Measurements from ENCODE around the gene TRUB2. TPM values are rescaled to one million over a fixed set of nuclear protein-coding genes. Genes with fewer than 3 reads are reported as not detected.

The TRUB2 gene
- total and polyA plus RNA-seq, 2 donors (not counting 1 experiment from before 2014, with no cell fraction given) = 7.6 to 21.5 TPM

DNA sequence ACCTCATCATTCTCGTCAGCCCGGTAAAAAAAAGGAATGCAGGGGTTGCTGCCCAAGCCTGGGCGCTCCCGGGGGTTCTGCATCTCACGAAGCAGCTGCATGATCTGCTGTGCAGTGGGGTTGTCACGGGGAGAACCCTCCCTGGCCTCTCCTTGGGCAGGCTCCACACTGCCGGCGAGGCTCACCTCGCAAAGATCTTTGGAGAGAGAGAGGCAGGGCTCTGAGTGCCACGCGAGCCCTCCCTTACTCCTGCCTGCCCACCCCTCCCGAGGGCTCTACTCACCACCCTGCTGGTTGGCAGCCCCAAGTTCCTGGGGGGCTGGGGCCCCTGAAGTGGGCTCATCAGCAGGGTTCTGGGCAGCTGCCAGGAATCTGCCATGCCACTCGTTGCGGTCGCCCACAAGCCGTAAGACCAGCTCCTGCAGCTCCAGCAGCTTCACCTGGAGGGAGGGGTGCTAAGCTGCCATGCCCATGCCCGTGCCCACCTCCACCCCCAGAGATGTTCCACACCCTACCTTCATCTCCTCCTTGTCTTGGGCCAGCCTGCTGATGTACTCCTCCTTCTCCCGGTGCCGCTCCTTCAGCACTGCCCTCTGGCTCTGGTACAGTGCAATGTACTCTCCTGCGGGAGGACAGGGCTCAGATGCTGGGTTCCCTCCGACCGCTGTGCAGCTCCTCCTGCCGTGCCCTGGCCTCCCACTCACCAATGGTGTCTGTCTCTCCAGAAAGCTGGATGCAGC is 65.0 kb downstream of the TRUB2 start:
- Histone ChIP-seq H3K27me3 (replicated peaks in 1 of 4; ENCODE audit: control extremely low read depth in 1 of 4, control insufficient read depth in 3 of 4, insufficient read depth in 4 of 4, low read length in 3 of 4) (peaks cover 0 to 4% (median 0%) of the 10 kb centered on the region in 4 experiments), H2AFZ (ENCODE audit: insufficient read depth, low read depth, low read length, poor library complexity, severe bottlenecking) (no peak overlapping the region), H3K4me2 (replicated peaks; ENCODE audit: low read depth, low read length, poor library complexity, severe bottlenecking) (no peak overlapping the region), H3K9me3 (ENCODE audit: control extremely low read depth in 1 of 3, control insufficient read depth in 2 of 3, insufficient read depth in 1 of 3, low read length in 2 of 3) (no peaks in the 10 kb centered on the region), H3K79me2 (ENCODE audit: control insufficient read depth, insufficient read depth, low read length) (no peaks in the 10 kb centered on the region), H3K4me3 (ENCODE audit: control extremely low read depth in 1 of 5, extremely low read depth in 1 of 5, insufficient read depth in 1 of 5, low read depth in 2 of 5, low read length in 4 of 5) (no peak overlapping the region), H3K36me3 (replicated peaks in 1 of 2; ENCODE audit: control extremely low read depth in 1 of 2, control insufficient read depth in 1 of 2, extremely low read depth in 1 of 2, insufficient read depth in 2 of 2, low read length in 1 of 2) (peaks cover 3 to 30% of the 10 kb centered on the region in 2 experiments), H3K27ac (ENCODE audit: low read length in 2 of 2) (no peak overlapping the region), H3K4me1 (ENCODE audit: control insufficient read depth in 2 of 2, insufficient read depth in 2 of 2, low read length in 2 of 2) (peaks cover 0 to 10% of the 10 kb centered on the region in 2 donors), H4K20me1 (ENCODE audit: control insufficient read depth, insufficient read depth, low read length, poor library complexity, severe bottlenecking) (no peaks in the 10 kb centered on the region), H3K9ac (ENCODE audit: low read length) (no peak overlapping the region)
- DNase-seq (no peak), ATAC-seq (ENCODE audit: low read depth) (no peak)
- Mint-ChIP-seq H3K4me3 (no peak overlapping the region), H3K4me1 (peaks cover 13% of the 10 kb centered on the region), H3K9me3 (ENCODE audit: insufficient read depth) (no peaks in the 10 kb centered on the region), H3K27ac (no peak overlapping the region), H3K27me3 (peaks cover 9% of the 10 kb centered on the region)
- 92% methylated on average over 23 of the region's 23 CpGs for WGBS (ENCODE audit: insufficient coverage)
- ChIA-PET CTCF (no interaction called here), POLR2A (interaction anchor here (0.7 kb wide), 1 partner anchor 354 kb away, joined by 3 read pairs; no protein-coding TSS in a partner anchor)
- TF ChIP-seq EZH2 (IDR thresholded peaks at IDR 0.05; ENCODE audit: borderline replicate concordance, insufficient read depth, low read depth, low read length, poor library complexity, severe bottlenecking) = no peak
- TF ChIP-seq, protein P1, sequence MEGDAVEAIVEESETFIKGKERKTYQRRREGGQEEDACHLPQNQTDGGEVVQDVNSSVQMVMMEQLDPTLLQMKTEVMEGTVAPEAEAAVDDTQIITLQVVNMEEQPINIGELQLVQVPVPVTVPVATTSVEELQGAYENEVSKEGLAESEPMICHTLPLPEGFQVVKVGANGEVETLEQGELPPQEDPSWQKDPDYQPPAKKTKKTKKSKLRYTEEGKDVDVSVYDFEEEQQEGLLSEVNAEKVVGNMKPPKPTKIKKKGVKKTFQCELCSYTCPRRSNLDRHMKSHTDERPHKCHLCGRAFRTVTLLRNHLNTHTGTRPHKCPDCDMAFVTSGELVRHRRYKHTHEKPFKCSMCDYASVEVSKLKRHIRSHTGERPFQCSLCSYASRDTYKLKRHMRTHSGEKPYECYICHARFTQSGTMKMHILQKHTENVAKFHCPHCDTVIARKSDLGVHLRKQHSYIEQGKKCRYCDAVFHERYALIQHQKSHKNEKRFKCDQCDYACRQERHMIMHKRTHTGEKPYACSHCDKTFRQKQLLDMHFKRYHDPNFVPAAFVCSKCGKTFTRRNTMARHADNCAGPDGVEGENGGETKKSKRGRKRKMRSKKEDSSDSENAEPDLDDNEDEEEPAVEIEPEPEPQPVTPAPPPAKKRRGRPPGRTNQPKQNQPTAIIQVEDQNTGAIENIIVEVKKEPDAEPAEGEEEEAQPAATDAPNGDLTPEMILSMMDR (IDR thresholded peaks at IDR 0.05) = no peak
- intact Hi-C loops (cut with micrococcal nuclease) = no loop called here

Other genes starting within 250 kb of the TRUB2 start
- gene PTGES2, start 194.7 kb downstream of the TRUB2 start, total RNA-seq = 68.0 and 77.8 TPM in 2 replicates
- gene PTGES2, start 194.7 kb downstream of the TRUB2 start, polyA plus RNA-seq = 103 and 113 TPM in 2 replicates
- gene LCN2, start 173.0 kb downstream of the TRUB2 start, total RNA-seq = not detected in 2 replicates
- gene LCN2, start 173.0 kb downstream of the TRUB2 start, polyA plus RNA-seq = not detected in 2 replicates
- gene BBLN, start 162.2 kb downstream of the TRUB2 start, total RNA-seq = 38.2 and 44.3 TPM in 2 replicates
- 101 and 148 TPM in 2 replicates for gene BBLN, start 162.2 kb downstream of the TRUB2 start, polyA plus RNA-seq
- gene CIZ1, start 130.9 kb downstream of the TRUB2 start, total RNA-seq = 160 and 169 TPM in 2 replicates
- gene CIZ1, start 130.9 kb downstream of the TRUB2 start, polyA plus RNA-seq = 77.5 and 79.9 TPM in 2 replicates
- gene DNM1, start 119.1 kb downstream of the TRUB2 start, total RNA-seq = 1.3 and 1.9 TPM in 2 replicates
- gene DNM1, start 119.1 kb downstream of the TRUB2 start, polyA plus RNA-seq = 0.63 and 1.2 TPM in 2 replicates
- gene GOLGA2, start 46.4 kb downstream of the TRUB2 start, total RNA-seq = 76.3 and 87.3 TPM in 2 replicates
- gene GOLGA2, start 46.4 kb downstream of the TRUB2 start, polyA plus RNA-seq = 23.2 and 43.6 TPM in 2 replicates
- 8.6 and 13.3 TPM in 2 replicates for gene SWI5, start 46.2 kb downstream of the TRUB2 start, total RNA-seq
- gene SWI5, start 46.2 kb downstream of the TRUB2 start, polyA plus RNA-seq = 16.1 and 23.3 TPM in 2 replicates
- gene COQ4, start 392 bp upstream of the TRUB2 start, total RNA-seq = 54.9 and 57.3 TPM in 2 replicates
- gene COQ4, start 392 bp upstream of the TRUB2 start, polyA plus RNA-seq = 55.3 and 62.8 TPM in 2 replicates
- gene SLC27A4, start 18.1 kb upstream of the TRUB2 start, total RNA-seq = 12.0 and 12.9 TPM in 2 replicates
- gene SLC27A4, start 18.1 kb upstream of the TRUB2 start, polyA plus RNA-seq = 6.9 and 10.0 TPM in 2 replicates
- 35.6 and 43.8 TPM in 2 replicates for gene URM1, start 48.9 kb upstream of the TRUB2 start, total RNA-seq
- gene URM1, start 48.9 kb upstream of the TRUB2 start, polyA plus RNA-seq = 24.1 and 40.3 TPM in 2 replicates
- 3.4 and 3.8 TPM in 2 replicates for gene CERCAM, start 98.4 kb upstream of the TRUB2 start, total RNA-seq
- gene CERCAM, start 98.4 kb upstream of the TRUB2 start, polyA plus RNA-seq = 2.4 and 3.2 TPM in 2 replicates
- gene ODF2, start 133.6 kb upstream of the TRUB2 start, total RNA-seq = 36.6 and 42.9 TPM in 2 replicates
- gene ODF2, start 133.6 kb upstream of the TRUB2 start, polyA plus RNA-seq = 30.1 and 35.1 TPM in 2 replicates
- 30.3 and 31.9 TPM in 2 replicates for gene GLE1, start 182.3 kb upstream of the TRUB2 start, total RNA-seq
- 11.8 and 14.6 TPM in 2 replicates for gene GLE1, start 182.3 kb upstream of the TRUB2 start, polyA plus RNA-seq
- gene SPTAN1, start 230.1 kb upstream of the TRUB2 start, total RNA-seq = 351 and 354 TPM in 2 replicates
- 129 TPM in 2 replicates for gene SPTAN1, start 230.1 kb upstream of the TRUB2 start, polyA plus RNA-seq

Measured in B cell (primary cell).